Activated CD8-positive, alpha-beta memory T cell treated with anti-CD3 and anti-CD28 coated beads for 24 hours (primary cell): Measurements from ENCODE around the gene GCK.
"Not testable (repeated sequence)": the region's sequence is repeated elsewhere in the genome, so short reads cannot be mapped to it uniquely, and the experiment has no call there.

Experiments used
- DNase-seq: peaks from one replicate; pipeline ENCODE4 v3.0.0-alpha.2; 2020

The GCK gene

DNA sequence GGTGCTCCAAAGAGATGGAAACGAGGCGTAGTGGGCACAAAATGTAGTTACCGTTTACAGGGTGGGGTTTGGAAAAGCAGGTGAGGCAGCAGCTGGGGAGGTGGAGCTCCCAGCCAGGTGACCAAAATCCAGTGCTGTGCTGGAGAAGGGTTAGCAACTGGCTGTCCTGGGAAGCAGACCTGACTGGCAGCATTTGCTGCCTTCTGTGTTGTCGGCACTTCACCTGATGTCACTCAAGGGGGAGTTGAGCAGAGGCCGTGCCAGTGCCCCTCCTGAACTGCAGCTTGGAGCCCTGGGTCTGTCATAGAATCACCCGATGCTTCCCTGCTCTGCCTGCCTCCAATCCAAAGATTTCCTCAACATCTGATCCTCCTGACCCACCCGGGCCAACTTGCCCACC, 12.8 kb downstream of the GCK start:
- DNase-seq, result peak; percentile 30

DNA sequence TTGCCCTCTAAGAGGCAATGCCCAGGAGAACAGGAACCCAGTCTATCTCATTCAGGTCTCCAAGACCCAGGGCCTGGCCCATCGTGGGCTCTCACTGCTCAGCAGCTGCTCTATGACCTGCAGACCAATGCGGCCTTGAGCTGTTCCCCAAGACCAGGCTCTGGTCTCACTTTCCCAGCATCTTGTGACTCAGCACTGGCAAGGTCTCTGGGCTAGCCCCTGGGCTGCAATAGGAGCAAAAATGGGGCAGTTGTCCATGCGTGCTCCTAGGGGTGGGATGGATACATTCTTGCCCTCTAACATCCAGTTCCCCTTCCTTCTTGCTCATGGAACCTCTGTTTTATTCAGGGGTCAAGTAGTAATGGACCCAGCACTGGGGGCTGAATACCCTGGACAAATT, 13.5 kb downstream of the GCK start:
- DNase-seq, result peak; percentile 28

DNA sequence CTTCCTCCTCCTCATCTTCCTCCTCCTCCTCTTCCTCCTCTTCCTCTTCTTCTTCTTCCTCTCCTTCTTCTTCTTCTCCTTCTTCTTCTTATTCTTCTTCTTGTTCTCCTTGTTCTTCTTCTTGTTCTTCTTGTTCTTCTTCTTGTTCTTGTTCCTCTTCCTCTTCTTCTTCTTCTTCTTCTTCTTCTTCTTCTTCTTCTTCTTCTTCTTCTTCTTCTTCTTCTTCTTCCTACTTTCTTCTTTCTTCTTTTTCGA, 14.6 kb downstream of the GCK start:
- DNase-seq, result not testable (repeated sequence)

- no peak for DNase-seq
Measured at GRCh38 chr7:44173911-44174693, 15.1 kb downstream of the GCK start.

GRCh38 chr7:44172803-44173424, 16.3 kb downstream of the GCK start:
- no peak for DNase-seq

DNA sequence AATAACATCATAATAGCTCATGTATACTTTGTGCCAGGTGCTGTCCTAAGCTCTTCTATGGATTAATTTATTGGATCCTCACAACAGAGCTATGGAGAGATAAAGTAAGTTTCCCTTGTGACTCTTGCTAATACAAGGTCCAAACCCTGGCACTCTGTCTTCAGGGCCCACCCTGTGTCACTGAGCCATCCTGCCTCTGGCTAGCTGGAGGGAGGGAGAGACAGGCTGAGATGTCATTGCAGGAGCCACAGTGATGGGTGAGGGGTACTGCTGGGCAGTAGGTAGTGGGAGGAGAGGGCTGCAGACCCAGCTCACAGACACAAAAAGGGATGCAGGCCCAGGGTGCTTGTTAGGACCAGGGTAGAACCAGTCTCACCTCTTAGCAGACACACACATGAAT, 16.9 kb downstream of the GCK start:
- no peak for DNase-seq

DNA sequence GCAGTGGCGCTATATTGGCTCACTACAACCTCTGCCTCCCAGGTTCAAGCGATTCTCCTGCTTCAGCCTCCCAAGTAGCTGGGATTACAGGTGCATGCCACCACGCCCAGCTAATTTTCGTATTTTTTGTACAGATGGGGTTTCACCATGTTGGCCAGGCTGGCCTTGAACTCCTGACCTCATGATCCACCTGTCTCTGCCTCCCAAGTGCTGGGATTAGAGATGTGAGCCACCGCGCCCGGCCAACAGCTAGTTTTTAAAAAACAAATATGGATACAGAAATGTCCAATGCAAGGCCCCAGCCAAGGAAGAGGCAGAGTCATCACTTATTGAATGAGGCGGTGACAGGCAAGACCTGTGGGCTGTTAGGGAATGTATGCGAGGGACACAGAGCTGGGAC, 17.3 kb downstream of the GCK start:
- not testable (repeated sequence) for DNase-seq

GRCh38 chr7:44167920-44168319, 21.3 kb downstream of the GCK start:
- no peak for DNase-seq

DNA sequence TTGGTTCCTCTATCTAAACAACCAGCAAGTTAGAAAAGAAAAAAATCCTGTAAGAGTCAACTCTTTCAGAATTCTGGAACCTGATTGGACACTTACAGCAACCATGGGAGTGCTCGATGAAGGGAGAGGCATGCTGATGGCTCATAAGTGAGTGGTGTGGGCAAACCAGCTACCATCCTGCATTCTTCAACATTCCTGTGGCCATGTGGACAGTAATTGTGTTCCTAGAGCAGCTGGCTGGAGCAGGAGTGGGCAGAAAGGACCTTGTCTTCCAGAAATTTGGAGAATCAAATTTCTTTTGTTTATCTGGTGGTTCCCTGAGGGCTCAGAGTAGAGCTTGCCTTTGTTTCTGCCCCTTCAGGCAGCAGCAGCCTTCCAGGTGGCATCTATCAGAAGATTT, 25.6 kb downstream of the GCK start:
- DNase-seq, result no peak

- DNase-seq, result no peak
Measured at GRCh38 chr7:44162785-44163395, 26.3 kb downstream of the GCK start.

DNA sequence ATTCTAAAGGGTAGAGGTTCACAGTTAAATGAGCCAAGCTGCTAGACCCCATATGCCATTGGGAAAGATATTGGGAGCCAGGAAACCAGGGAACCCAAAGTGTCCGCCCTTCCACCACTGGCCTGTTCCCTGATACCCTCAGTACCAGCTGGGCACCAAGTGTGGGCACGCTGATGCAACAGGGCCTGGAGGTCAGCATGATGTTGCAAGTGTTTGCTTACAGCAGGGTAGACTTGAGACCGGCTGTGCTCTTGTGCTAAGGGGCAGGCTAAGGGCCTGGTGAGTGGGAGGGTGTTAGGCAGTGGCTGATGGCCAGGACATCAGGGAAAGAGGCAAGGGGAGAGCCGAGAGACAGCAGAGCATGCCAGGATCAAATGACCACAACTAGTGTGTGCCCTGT, 27.1 kb downstream of the GCK start:
- DNase-seq, result no peak

DNA sequence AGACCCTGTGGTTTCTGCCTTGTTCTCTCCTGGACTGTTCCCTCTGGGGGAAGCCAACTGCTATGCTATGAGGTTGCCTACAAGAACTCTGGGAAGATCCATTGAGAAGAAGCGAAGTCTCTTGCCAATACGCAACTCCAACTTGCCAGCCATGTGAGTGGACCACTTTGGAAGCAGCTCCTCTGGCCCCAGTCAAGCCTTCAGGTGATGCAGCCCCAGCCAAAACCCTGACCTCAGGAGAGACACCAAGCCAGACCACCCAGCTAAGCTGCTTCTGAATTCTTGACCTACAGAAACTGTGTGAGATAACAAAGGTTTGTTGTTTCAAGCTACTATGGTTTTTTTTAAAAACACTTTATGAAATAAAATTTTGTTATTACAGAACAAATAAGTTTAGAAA, 27.9 kb downstream of the GCK start:
- DNase-seq, result no peak

DNA sequence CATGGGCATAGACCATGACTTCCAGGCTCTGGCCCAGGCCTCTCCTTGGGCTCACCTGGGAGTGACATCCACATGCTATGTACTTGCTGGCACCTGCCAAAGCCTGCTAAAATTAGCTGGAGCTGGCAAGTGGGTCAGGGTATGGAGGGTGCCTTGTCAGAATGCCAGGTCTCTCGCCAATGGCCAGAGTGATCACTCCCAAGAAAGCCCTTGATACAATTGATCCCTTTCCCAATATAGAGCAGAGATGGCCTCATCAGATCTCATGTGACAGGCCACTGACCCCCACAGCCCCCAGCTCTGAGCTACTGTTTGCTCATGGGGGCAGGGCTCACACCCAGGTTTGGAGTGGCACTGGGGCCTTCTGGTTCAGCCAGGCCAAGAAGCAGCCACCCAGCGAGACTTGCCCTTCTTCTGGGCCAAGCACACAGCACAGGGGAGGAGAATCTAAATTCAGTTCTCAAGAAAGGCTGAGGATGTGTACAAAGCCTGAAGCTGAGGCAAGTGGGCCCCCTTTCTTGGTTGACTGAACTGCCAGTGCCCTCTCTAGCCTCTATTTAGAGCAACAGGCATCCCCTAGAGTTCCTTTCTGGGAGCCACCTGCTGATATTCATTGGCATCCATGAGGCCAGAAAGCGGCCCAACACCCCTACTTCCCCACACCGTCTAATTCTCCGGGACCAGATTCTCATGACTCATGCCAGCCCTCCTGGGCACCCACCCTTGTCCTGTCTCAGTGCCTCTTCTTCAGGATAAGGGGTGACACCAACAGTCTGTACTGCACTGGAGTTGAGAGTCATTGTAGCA, 29.2 kb downstream of the GCK start:
- no peak for DNase-seq

GRCh38 chr7:44158873-44159631, 30.2 kb downstream of the GCK start:
- DNase-seq, result no peak

GRCh38 chr7:44158096-44158872, 31.0 kb downstream of the GCK start:
- DNase-seq, result no peak

GRCh38 chr7:44157116-44158080, 31.8 kb downstream of the GCK start:
- no peak for DNase-seq

DNA sequence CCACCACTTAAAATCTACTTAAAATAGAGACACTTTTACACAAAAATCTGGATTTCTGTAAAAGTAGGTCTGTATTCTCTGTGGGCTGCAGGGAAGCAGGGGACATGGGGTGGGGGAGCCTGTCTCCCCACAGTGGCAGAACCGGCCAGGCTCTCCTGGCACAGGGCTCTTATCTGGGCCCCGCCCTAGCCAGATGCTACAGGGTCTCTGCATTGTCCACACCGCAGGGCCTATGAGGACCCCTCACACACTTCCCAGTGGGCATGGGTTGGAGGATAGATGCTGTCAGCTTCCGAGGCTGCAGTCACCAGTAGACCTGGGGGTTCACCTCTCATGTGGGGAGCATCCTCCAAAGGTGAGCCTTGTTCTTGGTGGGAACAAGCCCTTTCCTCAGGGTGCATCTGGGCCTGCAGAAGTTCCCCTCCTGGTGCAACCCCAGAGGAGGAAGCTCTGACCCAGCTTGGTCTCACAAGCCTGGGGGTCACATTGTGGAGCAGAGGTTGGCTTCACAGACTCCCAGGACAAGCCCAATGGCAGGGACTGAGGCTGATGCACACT, 32.7 kb downstream of the GCK start:
- DNase-seq, result no peak

DNA sequence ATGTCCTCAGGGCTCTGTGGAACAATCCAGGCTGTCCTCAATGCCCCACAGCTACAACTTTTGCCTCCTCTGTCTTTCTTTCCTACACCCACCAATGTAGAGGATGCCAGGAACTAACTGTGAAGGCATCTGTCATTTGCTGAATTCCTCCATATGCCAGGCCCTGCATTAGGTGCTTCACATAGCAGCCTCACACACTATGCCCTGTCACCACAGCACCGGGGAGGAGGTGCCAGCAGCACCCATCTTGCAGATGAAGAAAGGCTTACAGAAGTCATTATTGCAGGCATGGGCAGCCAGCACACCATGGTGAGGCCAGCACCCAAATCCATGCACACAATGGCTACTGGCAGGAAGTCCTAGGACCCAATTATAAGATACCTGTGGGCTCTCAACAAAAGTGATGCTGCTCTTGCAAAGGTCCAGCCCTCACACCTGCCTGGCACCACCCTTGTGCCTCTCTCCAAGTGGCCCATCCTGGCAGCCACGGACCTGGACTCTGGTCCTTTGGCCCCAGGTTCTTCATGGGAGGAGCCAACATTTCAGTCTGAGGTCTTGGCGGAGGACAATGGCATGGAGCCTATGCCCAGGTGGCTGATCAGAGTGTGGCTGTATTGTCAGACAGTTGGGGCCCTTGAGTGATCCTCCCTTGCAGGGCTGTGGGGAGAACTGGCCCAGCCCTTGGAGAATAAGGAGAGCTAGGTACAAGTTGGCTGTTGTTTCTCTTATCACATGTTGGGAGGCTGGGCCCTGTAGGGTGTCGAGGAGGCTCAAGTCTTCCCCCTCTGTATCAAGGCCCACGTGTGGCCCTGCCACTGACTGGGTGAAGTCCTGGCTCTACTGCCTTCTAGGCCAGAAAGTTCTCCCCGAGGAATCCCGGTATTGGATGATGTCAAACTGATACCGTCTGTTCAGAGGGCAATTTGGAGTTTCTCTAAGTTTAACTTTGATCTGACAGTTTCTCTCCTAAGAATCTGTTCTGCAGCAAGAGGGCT, 33.8 kb downstream of the GCK start:
- DNase-seq, result no peak

- DNase-seq, result no peak
Measured at GRCh38 chr7:44154703-44155102, 34.5 kb downstream of the GCK start.
